GM21529 (cell line): ENCODE measurements around the gene UBE2I.

Experiments used
- ATAC-seq: cut with Tn5 transposase; IDR thresholded peaks from one replicate; pipeline ENCODE4 v1.9.1; 2021; ENCODE audit not compliant: unreplicated experiment

UBE2I gene

DNA sequence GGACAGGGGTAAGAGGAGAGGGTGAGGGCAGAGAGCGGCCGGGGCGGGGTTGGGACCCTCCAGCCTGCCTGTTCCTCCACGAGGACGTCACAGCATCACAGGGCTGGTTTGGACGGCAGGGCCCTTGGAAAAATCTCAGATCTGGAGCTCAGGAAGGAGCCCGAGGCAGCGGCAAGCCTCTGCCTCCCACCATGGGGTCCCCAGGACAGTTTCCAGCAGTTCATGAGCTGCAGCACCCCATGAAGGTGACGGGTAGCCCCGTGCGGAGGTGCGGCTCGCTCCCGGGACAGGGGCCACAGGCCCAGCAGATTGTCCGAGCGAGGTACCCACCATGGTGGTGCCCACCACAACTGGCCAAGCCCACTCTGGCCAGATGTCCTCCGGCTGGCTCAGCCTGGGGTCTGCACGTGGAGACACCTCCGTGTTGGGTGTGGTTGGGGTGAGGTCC, 32.3 kb upstream of the UBE2I start:
- no peak for ATAC-seq

DNA sequence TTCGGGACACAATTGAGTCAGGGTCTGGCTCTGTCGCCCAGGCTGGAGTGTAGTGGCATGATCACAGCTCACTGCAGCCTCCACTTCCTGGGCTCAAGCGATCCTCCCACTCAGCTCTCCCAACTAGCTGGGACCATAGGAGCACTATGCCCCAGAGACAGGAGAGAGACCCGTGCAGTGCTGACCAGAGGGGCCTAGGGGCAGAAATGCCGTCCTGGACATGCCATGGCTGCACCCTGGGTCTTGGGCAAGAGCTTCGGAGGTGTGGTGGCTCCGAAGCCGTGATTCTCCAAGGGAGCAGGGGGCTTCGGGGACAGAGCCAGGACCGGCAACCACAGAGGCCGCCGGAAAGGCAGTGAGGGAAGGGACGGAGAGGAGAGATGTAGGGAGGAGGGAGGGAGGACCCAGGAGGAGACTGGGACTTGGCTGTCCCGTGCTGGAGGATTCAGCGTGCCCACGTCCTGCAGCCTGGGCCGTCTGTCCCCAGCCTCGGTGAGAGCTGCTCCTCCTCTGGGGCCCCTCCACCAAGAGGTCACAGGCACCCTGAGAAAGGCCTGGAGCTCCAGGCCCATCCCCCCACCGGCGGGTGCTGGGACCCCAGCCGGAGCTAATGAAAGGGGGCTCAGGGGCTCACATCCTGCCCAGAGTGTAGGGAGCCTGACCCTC, 31.7 kb upstream of the UBE2I start:
- no peak for ATAC-seq

DNA sequence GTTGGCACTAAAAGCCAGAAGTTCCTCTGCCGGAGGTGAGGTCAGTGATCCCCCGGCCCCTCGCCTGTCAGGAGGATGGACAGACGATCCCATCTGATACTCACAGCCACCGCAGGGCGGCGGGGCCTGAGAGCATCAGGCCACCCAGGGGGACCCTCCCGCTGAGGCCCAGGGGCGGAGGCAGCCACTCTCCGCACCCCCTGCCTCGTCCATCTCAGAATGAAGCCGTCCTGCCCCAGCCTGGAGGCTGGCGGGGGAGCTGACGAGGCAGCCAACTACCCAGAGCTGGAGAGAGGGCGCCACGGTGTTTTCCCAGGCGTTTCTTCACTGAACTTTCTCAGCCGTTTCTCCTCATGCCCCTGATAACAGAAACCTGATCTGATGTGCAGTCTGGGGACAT, 31.0 kb upstream of the UBE2I start:
- ATAC-seq: no peak

DNA sequence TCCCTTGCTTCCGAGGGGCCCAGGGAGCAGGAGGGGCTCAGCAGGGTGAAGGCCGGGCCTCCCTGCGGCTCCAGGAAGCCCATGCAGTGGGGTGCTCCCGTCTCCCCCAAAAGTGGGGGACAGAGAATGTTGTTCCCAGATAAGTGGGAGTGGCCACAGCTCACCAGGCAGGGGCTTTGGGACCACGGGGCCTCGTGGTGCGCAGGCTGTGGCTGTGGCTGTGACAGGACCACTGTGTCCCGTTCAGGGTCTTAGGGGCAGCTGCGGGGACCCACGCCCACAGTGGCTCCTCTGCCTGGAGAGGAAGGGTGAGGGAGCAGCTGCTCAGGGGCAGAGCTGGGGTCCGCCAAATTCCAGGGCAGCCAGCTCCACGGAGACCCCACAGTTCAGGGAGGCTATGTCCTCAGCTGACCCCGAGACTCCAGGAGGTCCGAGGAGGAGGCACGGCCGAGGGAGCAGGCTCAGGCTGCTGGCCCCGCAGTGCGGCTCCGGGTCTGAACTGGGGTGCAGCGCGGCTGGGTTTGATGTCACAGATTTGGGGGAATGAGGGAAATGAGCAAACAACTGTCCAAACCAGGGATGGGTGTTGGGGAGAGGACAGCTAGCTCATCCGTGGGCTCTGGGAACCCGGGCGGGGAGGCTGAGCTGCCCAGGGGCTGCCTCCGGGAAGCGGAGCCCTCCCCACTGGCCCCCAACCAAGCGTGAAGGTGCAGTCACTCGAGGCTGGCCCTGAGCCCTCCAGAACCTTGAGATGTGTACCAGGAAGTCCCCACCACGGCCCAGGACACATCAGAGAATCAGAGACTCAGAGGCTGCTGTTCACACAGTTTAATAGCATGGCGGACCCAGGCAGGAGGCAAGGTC, 30.1 kb upstream of the UBE2I start:
- no peak for ATAC-seq

DNA sequence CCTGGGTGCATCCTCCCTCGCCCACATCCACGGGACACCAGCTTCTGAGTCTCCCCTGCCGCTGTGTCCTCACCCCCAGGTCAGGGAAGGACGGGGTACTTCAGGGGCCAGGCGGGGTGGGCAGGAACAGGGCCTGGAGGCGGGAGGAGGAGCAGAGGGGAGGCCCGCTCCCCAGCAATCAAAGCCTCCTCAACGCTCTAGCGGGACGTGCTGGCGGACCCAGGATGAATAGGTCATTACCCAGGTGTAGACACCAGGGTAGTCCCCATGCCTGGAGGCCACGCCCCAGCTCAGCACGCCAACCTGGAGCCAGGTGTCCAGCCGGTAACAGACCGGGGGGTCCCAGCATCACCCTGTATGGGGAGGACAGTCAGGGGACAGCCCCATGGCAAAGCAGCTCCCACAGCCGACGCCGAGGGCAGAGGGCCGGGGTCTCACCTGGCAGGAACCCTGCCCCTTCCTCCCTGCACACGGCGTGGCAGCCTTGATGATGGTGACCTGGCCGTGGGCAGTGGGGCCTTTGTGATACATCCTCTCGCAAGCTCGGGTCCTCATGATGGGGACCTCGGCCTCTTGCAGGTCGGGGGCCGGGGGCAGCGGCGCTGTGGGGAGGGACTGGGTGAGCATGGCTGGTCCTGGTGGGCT, 29.4 kb upstream of the UBE2I start:
- no peak for ATAC-seq

DNA sequence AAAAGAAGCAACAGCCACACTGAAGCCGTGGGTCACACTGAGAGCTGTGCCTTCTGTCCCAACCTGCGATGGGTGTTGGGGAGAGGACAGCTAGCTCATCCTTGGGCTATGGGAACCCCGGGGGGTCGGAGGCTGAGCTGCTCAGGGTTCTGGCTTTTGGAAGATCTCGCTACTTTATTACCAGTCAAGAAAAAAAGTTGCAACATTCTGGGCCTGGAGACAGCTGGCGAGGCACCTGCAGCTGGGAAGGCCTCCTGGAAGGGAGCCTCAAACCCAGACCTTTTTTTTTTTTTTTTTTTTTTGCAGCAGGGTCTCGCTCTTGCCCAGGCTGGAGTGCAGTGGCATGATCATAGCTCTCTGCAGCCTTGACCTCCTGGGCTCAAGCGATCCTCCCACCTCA, 28.7 kb upstream of the UBE2I start:
- ATAC-seq: no peak

DNA sequence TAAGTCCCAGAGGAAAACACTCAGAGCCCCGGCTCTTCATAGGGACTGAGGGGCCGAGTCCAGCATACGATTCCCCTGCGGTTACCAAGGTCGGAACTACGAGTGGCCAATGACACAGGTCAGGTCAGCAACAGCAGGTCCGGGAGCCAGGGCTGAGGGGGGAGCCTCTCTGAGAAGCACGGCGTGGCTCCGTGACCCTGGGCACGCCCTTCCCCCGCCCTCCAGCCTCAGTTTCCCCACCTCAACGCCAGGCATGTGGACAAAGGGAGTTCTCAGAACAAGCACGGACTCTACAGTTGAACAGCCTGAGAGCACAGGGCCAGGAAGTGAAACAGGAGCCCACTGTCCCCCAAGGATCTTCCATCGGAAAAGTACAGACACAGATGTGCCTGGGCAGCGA, 27.9 kb upstream of the UBE2I start:
- ATAC-seq: no peak

DNA sequence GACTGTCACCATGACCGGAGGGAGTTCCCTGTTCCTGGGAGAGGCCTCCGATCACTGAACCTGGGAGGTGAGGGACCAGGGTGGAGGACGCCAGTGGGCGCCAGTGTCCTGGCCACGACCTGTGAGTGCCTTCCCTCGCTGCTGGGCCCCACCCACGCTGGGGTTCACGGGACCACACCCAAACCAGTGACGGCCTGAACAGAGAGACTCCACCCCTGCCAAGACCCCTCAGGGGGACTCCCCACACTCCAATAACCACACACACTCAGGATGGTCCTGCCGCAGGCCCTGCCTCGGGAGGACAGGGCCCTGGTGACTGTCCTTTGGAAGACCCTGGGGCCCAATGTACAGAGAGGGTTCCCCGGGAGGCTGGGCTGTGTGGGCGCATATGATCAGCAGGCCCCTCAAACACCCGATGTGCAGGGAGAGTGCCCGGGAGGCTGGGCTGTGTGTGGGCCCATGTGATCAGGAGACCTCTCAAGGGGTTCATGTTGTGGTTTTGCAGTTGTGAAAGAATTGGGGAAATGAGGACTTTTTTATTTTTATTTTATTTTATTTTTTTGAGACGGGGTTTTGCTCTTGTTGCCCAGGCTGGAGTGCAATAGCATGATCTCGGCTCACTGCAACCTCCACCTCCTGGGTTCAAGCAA, 27.0 kb upstream of the UBE2I start:
- ATAC-seq: no peak

DNA sequence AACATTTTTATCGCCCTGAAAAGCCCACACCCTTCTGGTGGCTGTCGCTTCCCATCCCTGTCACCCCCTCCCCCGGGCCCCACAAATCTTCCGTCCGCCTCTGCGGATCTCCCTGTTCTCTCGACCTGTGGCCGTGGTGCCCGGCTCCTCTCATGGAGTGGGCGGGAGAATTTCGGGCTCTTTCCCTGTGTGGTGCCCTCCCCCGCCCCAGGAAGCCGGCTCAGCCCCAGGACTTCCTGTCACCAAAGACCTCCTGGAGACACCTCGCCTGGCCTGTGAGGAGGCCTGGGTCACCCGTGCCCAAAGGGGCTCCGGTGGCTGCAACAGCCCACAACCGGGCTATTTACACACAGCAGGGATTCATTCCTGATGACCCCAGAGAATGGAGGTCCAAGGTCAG, 26.1 kb upstream of the UBE2I start:
- ATAC-seq: no peak

DNA sequence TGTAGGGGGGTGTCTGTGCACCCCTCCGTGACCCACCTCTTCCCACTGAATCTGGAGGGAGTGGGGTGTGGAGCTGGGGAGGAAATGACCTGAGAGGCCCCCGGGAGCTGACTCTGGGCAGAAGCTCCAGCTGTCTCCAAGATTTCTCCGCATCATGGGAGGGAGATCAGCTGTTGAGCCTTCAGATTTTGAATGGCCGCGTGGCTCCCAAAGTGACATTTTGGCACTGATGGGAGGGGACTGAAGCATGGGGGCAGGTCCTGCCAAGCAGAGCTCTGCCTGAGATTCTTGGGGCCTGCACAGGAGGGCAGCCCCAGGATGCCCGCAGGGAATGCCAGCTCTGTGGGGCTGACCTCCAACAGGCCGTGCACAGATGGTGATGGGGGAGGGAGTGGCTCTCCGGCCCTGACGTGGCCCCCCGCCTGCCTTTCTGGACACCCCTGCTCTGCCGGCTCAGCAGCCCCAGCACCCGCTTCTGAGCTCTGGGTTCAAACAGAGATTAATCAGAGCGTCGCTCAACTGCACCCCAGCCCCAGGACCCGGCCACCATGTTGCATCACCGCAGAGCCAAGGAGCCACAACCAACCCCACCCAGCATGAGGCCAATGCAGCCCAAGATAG, 25.3 kb upstream of the UBE2I start:
- ATAC-seq: no peak

DNA sequence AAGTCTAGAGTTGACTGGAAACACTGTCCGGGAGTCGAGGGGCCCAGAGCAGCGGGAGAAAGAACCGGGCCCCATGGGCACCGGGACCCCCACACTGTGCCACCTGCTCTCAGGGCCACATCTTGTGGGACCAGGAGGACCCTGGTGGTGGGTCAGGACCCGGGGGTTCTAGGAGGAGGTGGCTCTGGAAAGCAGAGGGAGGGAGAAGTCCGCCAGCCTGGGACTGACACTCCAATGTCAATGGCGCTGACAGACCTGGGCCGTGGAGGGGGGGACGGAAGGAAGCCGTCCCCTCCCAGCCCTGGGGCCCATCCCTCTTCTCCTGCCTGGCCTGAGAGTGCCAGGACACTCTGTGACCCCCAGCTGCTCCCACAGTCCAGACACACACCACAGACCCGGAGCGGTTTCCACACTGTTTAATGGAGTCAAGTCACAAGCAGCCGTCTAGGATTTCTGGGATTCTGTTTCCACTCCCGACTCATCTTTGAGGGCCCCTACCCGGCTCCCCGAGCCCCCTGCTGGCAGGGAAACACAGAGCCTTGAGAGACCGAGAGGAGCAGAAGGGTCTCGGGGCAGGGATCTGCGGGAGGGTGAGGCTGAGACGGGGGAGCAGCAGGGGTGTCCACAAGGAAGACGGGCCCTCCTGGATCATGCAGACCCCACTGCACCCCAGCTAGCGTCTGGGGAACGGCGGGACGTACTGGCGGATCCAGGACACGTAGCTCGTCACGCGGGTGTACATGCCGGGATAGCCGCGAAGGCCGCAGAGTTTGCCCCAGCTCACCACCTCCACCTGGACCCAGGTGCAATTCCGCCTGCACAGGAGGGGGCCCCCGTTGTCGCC, 23.5 kb upstream of the UBE2I start:
- ATAC-seq: no peak

DNA sequence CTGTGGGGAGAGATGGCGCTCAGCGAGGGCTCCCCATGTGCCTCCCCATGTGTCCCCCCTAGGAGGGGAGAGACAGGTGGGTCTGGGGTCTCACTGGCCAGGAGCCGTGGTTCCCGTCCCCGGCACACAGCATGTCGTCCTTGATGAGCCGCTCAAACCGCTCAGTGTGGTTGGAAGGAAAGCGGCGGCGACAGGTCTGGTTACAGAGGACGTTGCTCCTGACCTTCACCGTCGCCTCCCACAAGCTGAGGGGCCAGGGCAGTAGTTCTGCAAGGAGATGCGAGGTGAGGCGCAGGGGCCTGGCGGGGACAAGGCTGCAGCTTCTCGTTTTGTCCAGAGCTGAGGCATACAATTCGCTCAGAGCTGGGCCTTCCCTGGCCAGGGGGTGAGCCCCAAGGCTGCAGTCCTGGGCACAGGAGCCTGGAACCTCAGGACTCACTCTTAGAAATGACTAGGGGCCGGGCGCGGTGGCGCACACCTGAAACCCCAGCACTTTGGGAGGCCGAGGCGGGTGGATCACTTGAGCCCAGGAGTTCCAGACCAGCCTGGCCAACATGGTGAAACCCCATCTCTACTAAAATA, 22.8 kb upstream of the UBE2I start:
- ATAC-seq: no peak

DNA sequence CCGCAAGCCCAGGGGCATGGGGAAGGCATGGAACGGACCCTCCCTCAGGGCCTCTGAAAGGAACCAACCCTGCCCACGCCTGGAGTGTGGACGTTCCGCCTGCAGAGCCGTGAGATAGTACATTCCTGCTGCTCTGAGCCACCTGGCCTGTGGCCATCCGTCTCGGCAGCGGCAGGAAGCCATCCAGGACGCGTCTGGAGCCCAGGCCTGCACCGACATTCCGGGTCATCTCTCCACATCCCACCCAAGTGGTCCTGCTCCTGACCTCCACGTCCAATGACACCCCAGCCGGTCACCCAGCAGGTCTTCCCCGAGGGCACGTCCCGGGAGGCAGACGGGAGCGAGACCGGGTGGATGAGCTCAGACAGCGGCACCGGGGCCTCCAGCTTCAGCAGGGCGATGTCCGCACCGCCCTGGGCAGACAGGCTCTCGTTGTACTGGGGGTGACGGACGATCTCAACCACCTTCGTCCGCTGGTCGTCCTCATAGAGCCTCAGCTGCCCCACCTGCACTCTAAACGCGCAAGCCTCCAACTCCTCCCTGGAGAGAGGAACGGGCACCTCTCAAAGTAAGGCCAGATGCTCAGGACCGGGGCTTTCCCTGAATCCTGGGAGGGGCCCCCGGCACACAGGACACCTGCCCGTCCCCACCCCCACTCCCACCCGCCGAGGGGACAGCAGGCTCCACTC, 21.3 kb upstream of the UBE2I start:
- ATAC-seq: no peak

DNA sequence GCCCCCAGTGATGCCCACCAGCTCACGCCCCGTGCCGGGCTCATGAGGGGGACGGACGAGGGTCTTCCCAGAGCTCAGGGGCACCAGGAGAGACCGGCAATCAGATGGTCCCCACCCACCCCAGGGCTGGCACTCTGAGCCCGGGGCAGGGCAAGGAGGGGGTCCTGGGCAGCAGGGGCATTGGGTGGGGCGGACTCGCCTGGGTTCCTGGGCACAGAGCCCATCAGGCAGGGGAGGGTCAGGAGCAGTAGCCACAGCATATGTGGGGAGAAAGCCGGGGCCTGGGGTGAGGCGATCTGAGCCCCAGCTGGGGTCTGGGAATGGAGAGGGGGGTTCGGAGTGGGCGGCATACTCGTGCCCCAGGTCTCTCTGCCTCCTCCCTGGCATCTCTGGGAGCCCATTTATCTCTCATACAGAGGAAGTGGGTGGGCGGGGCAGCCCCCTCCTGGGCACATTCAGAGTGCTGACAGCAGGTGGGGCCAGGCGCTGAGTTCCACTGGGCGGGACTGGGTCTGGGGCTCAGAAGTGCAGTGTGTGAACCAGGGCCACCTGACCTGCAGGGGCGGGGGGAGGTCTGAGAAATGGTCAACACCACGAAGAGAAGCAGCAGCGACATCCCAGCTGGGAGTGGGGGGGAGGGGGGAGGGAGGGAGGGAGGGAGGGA, 20.5 kb upstream of the UBE2I start:
- ATAC-seq: no peak

DNA sequence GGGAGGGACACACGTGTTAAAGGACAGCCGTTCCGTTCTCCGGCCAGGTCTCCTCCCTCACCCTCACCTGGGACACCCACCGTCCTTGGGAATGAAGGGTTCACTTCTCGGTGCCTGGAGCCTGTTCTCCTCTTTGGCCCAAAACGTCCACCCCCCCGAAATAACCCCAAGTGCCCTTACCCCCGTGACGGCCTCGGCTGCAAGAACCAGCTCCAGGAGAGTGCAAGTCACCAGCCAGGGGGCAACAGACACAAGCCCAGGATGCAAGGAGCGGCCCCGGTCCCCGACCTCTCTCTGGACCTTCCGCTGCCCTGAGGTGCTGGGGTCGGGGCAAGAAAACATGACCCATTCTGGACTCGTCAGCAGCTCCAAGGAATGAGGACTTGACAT, 20.0 kb upstream of the UBE2I start:
- ATAC-seq: no peak

DNA sequence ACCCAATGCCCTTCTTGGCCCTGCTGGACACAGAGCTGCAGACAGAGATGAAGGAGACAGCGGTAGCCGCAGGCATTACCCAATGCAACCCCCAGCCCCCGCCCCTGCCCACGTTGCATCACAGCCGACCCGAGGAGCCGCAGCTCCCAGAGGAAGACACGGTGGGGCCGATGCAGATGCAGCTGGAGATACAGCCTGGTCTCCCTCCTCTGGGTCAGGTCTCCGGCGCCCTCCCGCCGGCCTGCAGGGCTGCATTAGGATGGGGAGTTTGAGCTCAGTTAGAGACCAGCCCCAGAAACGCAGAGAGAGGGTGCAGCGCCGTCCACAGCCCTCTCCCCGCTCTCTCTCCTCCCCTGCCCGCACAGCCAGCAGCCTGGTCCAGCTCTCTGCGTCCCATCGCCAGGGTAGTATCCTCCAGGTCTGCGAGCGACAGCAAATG, 19.4 kb upstream of the UBE2I start:
- no peak for ATAC-seq

DNA sequence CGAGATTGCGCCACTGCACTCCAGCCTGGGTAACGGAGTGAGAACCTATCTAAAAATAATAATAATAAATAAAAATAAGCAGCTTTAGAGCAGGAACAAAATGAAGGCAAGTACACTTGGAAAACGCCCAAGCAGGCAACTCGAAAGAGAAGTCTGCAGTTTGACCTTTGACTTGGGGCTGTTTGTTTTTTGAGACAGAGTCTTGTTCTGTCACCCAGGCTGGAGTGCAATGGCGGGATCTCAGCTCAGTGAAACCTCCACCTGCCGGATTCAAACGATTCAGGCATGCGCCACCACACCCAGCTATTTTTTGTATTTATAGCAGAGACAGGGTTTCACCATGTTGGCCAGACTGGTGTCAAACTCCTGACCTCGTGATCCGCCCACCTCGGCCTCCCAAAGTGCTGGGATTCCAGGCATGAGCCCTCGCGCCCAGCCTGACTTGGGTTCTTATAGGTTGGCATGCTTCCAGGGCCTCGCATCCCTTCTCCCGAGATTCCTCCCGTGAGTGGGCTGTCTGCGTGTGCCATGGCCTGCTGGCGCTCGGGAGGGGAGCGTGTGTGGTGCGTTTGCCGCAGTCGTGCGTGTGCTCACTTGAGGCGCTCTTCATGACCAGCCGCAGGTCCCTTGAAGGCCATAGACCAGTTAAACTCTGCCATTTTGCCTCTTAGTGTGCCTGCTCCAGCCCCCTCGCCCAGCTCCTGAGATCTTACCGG, 18.4 kb upstream of the UBE2I start:
- no peak for ATAC-seq

DNA sequence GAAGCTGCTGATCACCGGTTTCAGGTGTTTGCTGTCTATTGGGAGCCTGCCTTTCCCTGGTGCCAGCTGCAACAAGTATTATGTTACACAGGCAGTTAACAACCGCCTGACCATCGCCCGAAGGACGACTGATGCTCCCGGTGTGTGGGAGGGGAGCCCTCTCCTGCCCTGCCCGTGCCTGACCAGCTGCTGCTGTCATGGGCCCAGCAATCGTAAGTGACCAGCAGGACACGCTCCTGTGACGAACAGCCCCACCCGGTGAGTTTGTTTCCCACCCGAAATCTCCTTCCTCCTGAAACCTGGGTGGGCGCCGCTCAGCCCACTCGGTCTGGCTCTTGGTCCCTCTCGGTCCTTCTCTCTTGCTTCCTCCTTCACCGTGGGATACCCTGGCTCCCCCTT, 17.9 kb upstream of the UBE2I start:
- ATAC-seq: no peak
